Measurements from ENCODE around the gene TFDP2. TPM values are rescaled to one million over a fixed set of nuclear protein-coding genes. Genes with fewer than 3 reads are reported as not detected.

The TFDP2 gene
- total RNA-seq, 1 donor, result 39.1 TPM

DNA sequence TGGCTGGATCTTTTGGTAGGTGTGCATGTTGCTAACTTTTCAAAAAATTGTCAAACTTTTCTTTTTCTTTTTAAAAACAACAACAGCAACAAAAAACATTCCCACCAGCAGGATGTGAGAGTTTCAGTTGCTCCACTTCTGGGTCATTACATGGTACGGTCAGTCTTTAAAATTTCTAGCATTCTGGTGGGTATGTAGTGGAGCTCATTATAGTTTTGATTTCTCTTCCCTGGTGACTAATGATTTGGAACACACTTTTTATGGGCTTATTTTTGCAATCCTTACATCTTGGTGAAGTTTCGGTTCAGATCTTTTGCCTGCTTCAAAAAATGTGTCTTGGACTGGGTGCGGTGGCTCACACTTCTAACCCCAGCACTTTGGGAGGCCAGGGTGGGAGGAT, 253.6 kb downstream of the TFDP2 start:
- H3K9me3 ChIP-seq (ENCODE audit: low read depth, low read length), result peaks cover 6% of the 10 kb centered on the region
- H3K4me1 ChIP-seq (ENCODE audit: insufficient read depth, low read length), result peaks cover 3% of the 10 kb centered on the region
- H3K4me3 ChIP-seq (ENCODE audit: low read length), result no peak overlapping the region
- H3K27me3 ChIP-seq (ENCODE audit: insufficient read depth, low read length), result no peaks in the 10 kb centered on the region

DNA sequence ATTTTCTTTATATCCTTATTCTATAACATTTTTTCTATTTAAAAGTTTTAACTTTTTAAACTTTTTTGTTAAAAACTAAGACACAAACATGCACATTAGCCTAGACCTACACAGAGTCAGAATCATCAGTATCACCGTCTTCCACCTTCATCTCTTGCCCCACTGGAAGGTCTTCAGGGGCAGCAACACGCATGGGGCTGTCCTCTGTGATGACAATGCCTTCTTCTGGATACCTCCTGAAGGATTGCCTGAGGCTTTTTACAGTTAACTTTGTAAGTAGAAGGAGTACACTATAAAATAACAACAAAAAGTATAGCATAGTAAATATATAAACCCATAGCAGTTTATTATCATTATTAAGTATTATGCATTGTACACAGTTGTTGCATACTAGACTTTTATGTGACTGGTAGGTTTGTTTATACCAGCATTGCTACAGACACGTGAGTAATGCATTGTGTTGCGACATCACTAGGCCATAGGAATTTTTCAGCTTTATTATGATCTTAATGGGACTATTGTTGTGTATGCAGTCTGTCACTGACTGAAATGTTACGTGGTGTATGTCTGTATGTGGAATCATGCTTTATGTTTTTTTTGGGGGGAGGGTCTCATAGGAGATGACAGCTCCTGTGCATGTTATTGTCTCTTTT, 254.7 kb downstream of the TFDP2 start:
- Histone ChIP-seq H3K9me3 (ENCODE audit: low read depth, low read length) (no peaks in the 10 kb centered on the region), H3K27me3 (ENCODE audit: insufficient read depth, low read length) (no peaks in the 10 kb centered on the region), H3K4me1 (ENCODE audit: insufficient read depth, low read length) (peaks cover 3% of the 10 kb centered on the region), H3K4me3 (ENCODE audit: low read length) (no peak overlapping the region)

Other genes with a start within 250 kb of the TFDP2 start
- gene GK5, start 76.0 kb upstream of the TFDP2 start, total RNA-seq, result 14.7 TPM